ENCODE results near the gene PPME1.

- TF ChIP-seq POLR2A (IDR thresholded peaks at IDR 0.05) (no peak), POLR2AphosphoS5 (IDR thresholded peaks at IDR 0.05) (no peak)
- TF ChIP-seq, protein P1, sequence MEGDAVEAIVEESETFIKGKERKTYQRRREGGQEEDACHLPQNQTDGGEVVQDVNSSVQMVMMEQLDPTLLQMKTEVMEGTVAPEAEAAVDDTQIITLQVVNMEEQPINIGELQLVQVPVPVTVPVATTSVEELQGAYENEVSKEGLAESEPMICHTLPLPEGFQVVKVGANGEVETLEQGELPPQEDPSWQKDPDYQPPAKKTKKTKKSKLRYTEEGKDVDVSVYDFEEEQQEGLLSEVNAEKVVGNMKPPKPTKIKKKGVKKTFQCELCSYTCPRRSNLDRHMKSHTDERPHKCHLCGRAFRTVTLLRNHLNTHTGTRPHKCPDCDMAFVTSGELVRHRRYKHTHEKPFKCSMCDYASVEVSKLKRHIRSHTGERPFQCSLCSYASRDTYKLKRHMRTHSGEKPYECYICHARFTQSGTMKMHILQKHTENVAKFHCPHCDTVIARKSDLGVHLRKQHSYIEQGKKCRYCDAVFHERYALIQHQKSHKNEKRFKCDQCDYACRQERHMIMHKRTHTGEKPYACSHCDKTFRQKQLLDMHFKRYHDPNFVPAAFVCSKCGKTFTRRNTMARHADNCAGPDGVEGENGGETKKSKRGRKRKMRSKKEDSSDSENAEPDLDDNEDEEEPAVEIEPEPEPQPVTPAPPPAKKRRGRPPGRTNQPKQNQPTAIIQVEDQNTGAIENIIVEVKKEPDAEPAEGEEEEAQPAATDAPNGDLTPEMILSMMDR (IDR thresholded peaks at IDR 0.05): no peak
These were observed 4.8 kb downstream of the PPME1 start for GRCh38 chr11:74175920-74176319.
